IMR-90 (cell line): ENCODE data around the gene ZNF296. TPM values are rescaled to one million over a fixed set of nuclear protein-coding genes. Genes with fewer than 3 reads are reported as not detected.

Source experiments
- ATAC-seq: fragments of 200-7000 bp; cut with Tn5 transposase; 2 replicates; pipeline ENCODE4 v1.9.1; 2020; ENCODE audit warnings: low read depth, mild to moderate bottlenecking, moderate library complexity
- BruUV-seq: library from RNA; stranded (reverse); fragments of 400-500 nt; replicated peaks from 2 replicates; lab custom pipeline; 2021; lab: Mats Ljungman, UMichigan
- CTCF ChIA-PET: fragments of 300-600 bp; formaldehyde crosslinking; extraction: SDS; loops from one replicate; lab custom pipeline; 2021; ENCODE audit warnings: antibody characterized with exemption; lab: Yijun Ruan, JAX
- POLR2A ChIA-PET: fragments of 300-600 bp; sonication (Branson Sonifier 250); formaldehyde crosslinking; loops from one replicate; lab custom pipeline; 2022; ENCODE audit warnings: antibody characterized with exemption; ENCODE audit not compliant: unreplicated experiment; lab: Charles Lee
- DNase-seq: peaks from one replicate; pipeline ENCODE4 v3.0.0; 2013
- H2AFZ ChIP-seq: replicated peaks from 2 replicates; pipeline ENCODE3; 2013; ENCODE audit warnings: low read length, mild to moderate bottlenecking; ENCODE audit not compliant: poor library complexity
- H2AK5ac ChIP-seq: 2 replicates; pipeline ENCODE4 v1.6.1; 2013; ENCODE audit warnings: low read depth, low read length, inconsistent platforms
- H2AK9ac ChIP-seq: replicated peaks from 2 replicates; pipeline ENCODE3; 2013; ENCODE audit warnings: mild to moderate bottlenecking, low read depth, low read length, moderate library complexity; ENCODE audit not compliant: poor library complexity
- H2BK120ac ChIP-seq: 2 replicates; pipeline ENCODE4 v1.6.1; 2013; ENCODE audit warnings: low read depth, low read length, inconsistent platforms
- H2BK15ac ChIP-seq: 3 replicates; pipeline ENCODE4 v1.6.1; 2013; ENCODE audit warnings: low read depth, low read length, inconsistent platforms
- H2BK20ac ChIP-seq: 2 replicates; pipeline ENCODE4 v1.6.1; 2013; ENCODE audit warnings: low read depth, mild to moderate bottlenecking, inconsistent platforms, low read length, moderate library complexity
- H2BK5ac ChIP-seq: 2 replicates; pipeline ENCODE4 v1.6.1; 2013; ENCODE audit warnings: mild to moderate bottlenecking, low read depth, low read length, inconsistent platforms; ENCODE audit not compliant: poor library complexity, severe bottlenecking
- H3K14ac ChIP-seq: replicated peaks from 2 replicates; pipeline ENCODE4 v1.6.1; 2013; ENCODE audit warnings: low read depth, low read length, inconsistent platforms
- H3K18ac ChIP-seq: 2 replicates; pipeline ENCODE4 v1.6.1; 2013; ENCODE audit warnings: low read depth, low read length, control low read depth
- H3K23ac ChIP-seq: 2 replicates; pipeline ENCODE4 v1.6.1; 2013; ENCODE audit warnings: low read depth, low read length, inconsistent platforms
- H3K27ac ChIP-seq: 2 replicates; pipeline ENCODE4 v1.5.1; 2013; ENCODE audit warnings: mild to moderate bottlenecking, control low read depth, low read length; ENCODE audit not compliant: insufficient read depth
- H3K27me3 ChIP-seq: 2 replicates; pipeline ENCODE4 v1.6.1; 2013; ENCODE audit warnings: low read length; ENCODE audit not compliant: control insufficient read depth, insufficient read depth
- H3K36me3 ChIP-seq: 2 replicates; pipeline ENCODE4 v1.6.1; 2013; ENCODE audit warnings: low read length, mixed read lengths; ENCODE audit not compliant: control insufficient read depth, insufficient read depth
- H3K4ac ChIP-seq: 2 replicates; pipeline ENCODE4 v1.6.1; 2013; ENCODE audit warnings: low read depth, low read length, inconsistent platforms
- H3K4me1 ChIP-seq: 2 replicates; pipeline ENCODE4 v1.6.1; 2013; ENCODE audit warnings: low read length, mixed read lengths; ENCODE audit not compliant: control insufficient read depth, insufficient read depth
- H3K4me2 ChIP-seq: 2 replicates; pipeline ENCODE4 v1.6.1; 2013; ENCODE audit warnings: low read depth, mild to moderate bottlenecking, control low read depth, low read length, moderate library complexity
- H3K4me3 ChIP-seq: 2 replicates; pipeline ENCODE4 v1.5.1; 2013; ENCODE audit warnings: low read depth, mild to moderate bottlenecking, control low read depth, low read length, moderate library complexity; ENCODE audit not compliant: insufficient read depth
- H3K56ac ChIP-seq: 2 replicates; pipeline ENCODE4 v1.6.1; 2013; ENCODE audit warnings: low read length, inconsistent platforms; ENCODE audit not compliant: insufficient read depth; ENCODE audit errors: extremely low read depth
- H3K79me1 ChIP-seq, 2 experiments: 2 replicates each; pipeline ENCODE4 v1.6.1; 2013; ENCODE audit warnings: low read length in 2 of 2, inconsistent platforms in 1 of 2, low read depth in 1 of 2
- H3K9ac ChIP-seq: 2 replicates; pipeline ENCODE4 v1.6.1; 2013; ENCODE audit warnings: low read depth, low read length, control low read depth
- H3K9me1 ChIP-seq: 2 replicates; pipeline ENCODE4 v1.6.1; 2013; ENCODE audit warnings: low read length, inconsistent platforms; ENCODE audit not compliant: insufficient read depth
- H3K9me3 ChIP-seq: 2 replicates; pipeline ENCODE4 v1.6.1; 2013; ENCODE audit warnings: low read length; ENCODE audit not compliant: control insufficient read depth, insufficient read depth
- H4K20me1 ChIP-seq: 2 replicates; pipeline ENCODE4 v1.6.1; 2013; ENCODE audit warnings: low read length, inconsistent platforms; ENCODE audit not compliant: insufficient read depth
- H4K5ac ChIP-seq: 2 replicates; pipeline ENCODE4 v1.6.1; 2013; ENCODE audit warnings: mild to moderate bottlenecking, low read depth, low read length, control low read depth
- H4K8ac ChIP-seq, 2 experiments: 2 replicates each; pipeline ENCODE4 v1.6.1; 2013; ENCODE audit warnings: low read depth in 2 of 2, low read length in 2 of 2, control low read depth in 1 of 2, inconsistent platforms in 1 of 2
- H4K91ac ChIP-seq: 2 replicates; pipeline ENCODE4 v1.6.1; 2013; ENCODE audit warnings: low read depth, low read length, inconsistent platforms; ENCODE audit not compliant: insufficient read depth
- BHLHE40 ChIP-seq: fragments of 150-350 bp; IDR thresholded peaks from 2 replicates; pipeline ENCODE4 v1.6.1; 2016; ENCODE audit warnings: mild to moderate bottlenecking, low read depth, low read length
- CEBPB ChIP-seq: IDR thresholded peaks from 2 replicates; pipeline ENCODE4 v1.6.1; 2012; ENCODE audit warnings: low read depth, low read length, improper control_type of control experiment
- CHD1 ChIP-seq: IDR thresholded peaks from 2 replicates; pipeline ENCODE4 v1.6.1; 2012; ENCODE audit warnings: low read depth, low read length, improper control_type of control experiment
- FOS ChIP-seq: fragments of 150-350 bp; IDR thresholded peaks from 2 replicates; pipeline ENCODE4 v1.6.1; 2016; ENCODE audit warnings: low read depth, low read length
- MAFK ChIP-seq: IDR thresholded peaks from 2 replicates; pipeline ENCODE4 v1.6.1; 2012; ENCODE audit warnings: low read depth, low read length, improper control_type of control experiment
- MAZ ChIP-seq: IDR thresholded peaks from 2 replicates; pipeline ENCODE4 v1.6.1; 2012; ENCODE audit warnings: low read depth, mild to moderate bottlenecking, low read length, improper control_type of control experiment, moderate library complexity, borderline replicate concordance
- MXI1 ChIP-seq: IDR thresholded peaks from 2 replicates; pipeline ENCODE4 v1.6.1; 2012; ENCODE audit warnings: low read depth, mild to moderate bottlenecking, low read length, moderate library complexity, borderline replicate concordance
- NFE2L2 ChIP-seq: fragments of 150-350 bp; IDR thresholded peaks from 2 replicates; pipeline ENCODE4 v1.6.1; 2016; ENCODE audit warnings: low read depth, mild to moderate bottlenecking, low read length
- POLR2A ChIP-seq: IDR thresholded peaks from 2 replicates; pipeline ENCODE4 v1.6.1; 2012; ENCODE audit warnings: mild to moderate bottlenecking, low read depth, low read length
- RAD21 ChIP-seq: IDR thresholded peaks from 2 replicates; pipeline ENCODE4 v1.6.1; 2012; ENCODE audit warnings: low read length, improper control_type of control experiment
- RCOR1 ChIP-seq: IDR thresholded peaks from 2 replicates; pipeline ENCODE4 v1.6.1; 2012; ENCODE audit warnings: mild to moderate bottlenecking, low read length, improper control_type of control experiment; ENCODE audit not compliant: insufficient replicate concordance
- RFX5 ChIP-seq: IDR thresholded peaks from 2 replicates; pipeline ENCODE4 v1.8.0; 2012; ENCODE audit warnings: low read depth, mild to moderate bottlenecking, low read length, moderate library complexity
- SMC3 ChIP-seq: fragments of 150-350 bp; IDR thresholded peaks from 2 replicates; pipeline ENCODE4 v1.6.1; 2016; ENCODE audit warnings: low read depth, mild to moderate bottlenecking, antibody characterized with exemption, low read length, moderate library complexity
- USF2 ChIP-seq: fragments of 150-350 bp; IDR thresholded peaks from 2 replicates; pipeline ENCODE4 v1.6.1; 2017; ENCODE audit warnings: mild to moderate bottlenecking, antibody characterized with exemption, low read length, low read depth
- WGBS, 2 experiments: methylation state at CpG; one replicate each; pipeline versions ENCODE4 v1.1.5 to v1.1.7; 2013; ENCODE audit warnings: missing lambda C conversion rate in 2 of 2; ENCODE audit not compliant: insufficient read length in 1 of 2; ENCODE audit errors: extremely low coverage in 2 of 2; 5-methylcytosine and 5-hydroxymethylcytosine counted together
- dilution Hi-C: fragments of 300-500 bp; cut with HindIII; formaldehyde crosslinking; loops from one replicate; pipeline ENCODE4 v1.14.3; 2018; ENCODE audit warnings: low sequenced_read_pairs; ENCODE audit not compliant: unreplicated experiment
- in situ Hi-C: fragments of 300-500 bp; cut with MboI; formaldehyde crosslinking; loops from 3 replicates; pipeline ENCODE4 v1.14.3; 2019; ENCODE audit warnings: low sequenced_read_pairs, inconsistent platforms, mixed read lengths
- intact Hi-C: fragments of 100-400 bp; cut with micrococcal nuclease; formaldehyde crosslinking; loops from 2 replicates; pipeline ENCODE4 v1.10.0; 2022
- polyA plus RNA-seq, 3 experiments: library from polyadenylated mRNA; depleted of rRNA; stranded (reverse); fragments of >200 nt; gene quantifications; 2 replicates each; pipeline ENCODE4 v1.2.3, GENCODE V29; 2012; ENCODE audit warnings: low replicate concordance in 1 of 3
- total RNA-seq: library from RNA; depleted of rRNA; stranded (reverse); fragments of >200 nt; gene quantifications from 2 replicates; pipeline ENCODE4 v1.2.3, GENCODE V29; 2012
- TF ChIP-seq, protein P1 (sequence below): fragments of 150-350 bp; IDR thresholded peaks from 2 replicates; pipeline ENCODE4 v1.6.1; 2016; ENCODE audit warnings: low read depth, mild to moderate bottlenecking, low read length, moderate library complexity, borderline replicate concordance
- TF ChIP-seq, protein P2 (sequence below): conservative IDR thresholded peaks from 2 replicates; pipeline ENCODE4 v1.5.1; 2012; ENCODE audit warnings: mild to moderate bottlenecking, low read depth, low read length, improper control_type of control experiment

ZNF296 gene
- total and polyA plus RNA-seq, 2 of the 4 experiments (the other 2 are of a cell fraction), result 0.10 TPM; not detected in 1

GRCh38 chr19:45074744-45075300, 1.5 kb downstream of the ZNF296 start:
- Histone ChIP-seq H3K27ac (no peak overlapping the region), H3K9ac (no peak overlapping the region), H3K4me2 (no peak overlapping the region), H4K20me1 (no peaks in the 10 kb centered on the region), H3K14ac (no peak overlapping the region), H2AFZ (peak overlapping the region; percentile 14), H2AK5ac (no peak overlapping the region), H2BK20ac (no peak overlapping the region), H2BK120ac (no peak overlapping the region), H3K4me3 (no peak overlapping the region), H4K8ac (no peak overlapping the region), H4K5ac (no peak overlapping the region), H4K91ac (no peak overlapping the region), H2BK15ac (no peak overlapping the region; the same call in 2 of the 3 replicates), H3K4ac (no peak overlapping the region), H3K79me1 (peaks cover 6 to 14% of the 10 kb centered on the region in 2 experiments; a peak in 3 of 4 replicates), H3K9me1 (peaks cover 10% of the 10 kb centered on the region), H2BK5ac (no peak overlapping the region), H2AK9ac (no peak overlapping the region), H3K18ac (no peak overlapping the region), H3K9me3 (no peaks in the 10 kb centered on the region), H3K36me3 (peaks cover 18% of the 10 kb centered on the region), H3K56ac (no peak overlapping the region), H3K27me3 (no peaks in the 10 kb centered on the region), H3K23ac (no peak overlapping the region), H3K4me1 (peaks cover 3% of the 10 kb centered on the region; the same call in 1 of the 2 replicates)
- dilution Hi-C loops (no loop called here), intact Hi-C loops (no loop called here), in situ Hi-C loops (no loop called here)
- WGBS, 2 experiments, result 60% methylated on average over 1 of the region's 11 CpGs; no CpG with 5 or more reads in 1 of the 2 experiments
- DNase-seq (no peak), ATAC-seq (no peak)
- CTCF ChIA-PET, result no interaction called here
- POLR2A ChIA-PET, result no interaction called here
- TF ChIP-seq NFE2L2 (no peak), CEBPB (no peak), POLR2A (no peak), USF2 (no peak), SMC3 (no peak), MAZ (no peak), RCOR1 (no peak), RFX5 (no peak), BHLHE40 (no peak), CHD1 (no peak), MXI1 (no peak), RAD21 (no peak), MAFK (no peak), FOS (no peak)
- TF ChIP-seq, protein P1, sequence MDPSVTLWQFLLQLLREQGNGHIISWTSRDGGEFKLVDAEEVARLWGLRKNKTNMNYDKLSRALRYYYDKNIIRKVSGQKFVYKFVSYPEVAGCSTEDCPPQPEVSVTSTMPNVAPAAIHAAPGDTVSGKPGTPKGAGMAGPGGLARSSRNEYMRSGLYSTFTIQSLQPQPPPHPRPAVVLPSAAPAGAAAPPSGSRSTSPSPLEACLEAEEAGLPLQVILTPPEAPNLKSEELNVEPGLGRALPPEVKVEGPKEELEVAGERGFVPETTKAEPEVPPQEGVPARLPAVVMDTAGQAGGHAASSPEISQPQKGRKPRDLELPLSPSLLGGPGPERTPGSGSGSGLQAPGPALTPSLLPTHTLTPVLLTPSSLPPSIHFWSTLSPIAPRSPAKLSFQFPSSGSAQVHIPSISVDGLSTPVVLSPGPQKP, result no peak
- TF ChIP-seq, protein P2, sequence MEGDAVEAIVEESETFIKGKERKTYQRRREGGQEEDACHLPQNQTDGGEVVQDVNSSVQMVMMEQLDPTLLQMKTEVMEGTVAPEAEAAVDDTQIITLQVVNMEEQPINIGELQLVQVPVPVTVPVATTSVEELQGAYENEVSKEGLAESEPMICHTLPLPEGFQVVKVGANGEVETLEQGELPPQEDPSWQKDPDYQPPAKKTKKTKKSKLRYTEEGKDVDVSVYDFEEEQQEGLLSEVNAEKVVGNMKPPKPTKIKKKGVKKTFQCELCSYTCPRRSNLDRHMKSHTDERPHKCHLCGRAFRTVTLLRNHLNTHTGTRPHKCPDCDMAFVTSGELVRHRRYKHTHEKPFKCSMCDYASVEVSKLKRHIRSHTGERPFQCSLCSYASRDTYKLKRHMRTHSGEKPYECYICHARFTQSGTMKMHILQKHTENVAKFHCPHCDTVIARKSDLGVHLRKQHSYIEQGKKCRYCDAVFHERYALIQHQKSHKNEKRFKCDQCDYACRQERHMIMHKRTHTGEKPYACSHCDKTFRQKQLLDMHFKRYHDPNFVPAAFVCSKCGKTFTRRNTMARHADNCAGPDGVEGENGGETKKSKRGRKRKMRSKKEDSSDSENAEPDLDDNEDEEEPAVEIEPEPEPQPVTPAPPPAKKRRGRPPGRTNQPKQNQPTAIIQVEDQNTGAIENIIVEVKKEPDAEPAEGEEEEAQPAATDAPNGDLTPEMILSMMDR, result no peak
- no TSS peak for BruUV-seq
